HEK293 (cell line): ENCODE data around the gene POLR3GL.
A peak's percentile ranks its signal among the peaks of the same experiment; 100 is the strongest.

Experiments used
- BCL6B ChIP-seq: fragments of 450-650 bp; formaldehyde crosslinking; IDR thresholded peaks from 2 replicates; pipeline ENCODE4 v1.5.1; 2017; ENCODE audit warnings: missing biosample characterization, missing genetic modification characterization
- TF ChIP-seq, protein P1 (sequence below): fragments of 450-650 bp; formaldehyde crosslinking; IDR thresholded peaks from 2 replicates; pipeline ENCODE4 v1.5.1; 2016; ENCODE audit warnings: missing biosample characterization, missing genetic modification characterization

DNA sequence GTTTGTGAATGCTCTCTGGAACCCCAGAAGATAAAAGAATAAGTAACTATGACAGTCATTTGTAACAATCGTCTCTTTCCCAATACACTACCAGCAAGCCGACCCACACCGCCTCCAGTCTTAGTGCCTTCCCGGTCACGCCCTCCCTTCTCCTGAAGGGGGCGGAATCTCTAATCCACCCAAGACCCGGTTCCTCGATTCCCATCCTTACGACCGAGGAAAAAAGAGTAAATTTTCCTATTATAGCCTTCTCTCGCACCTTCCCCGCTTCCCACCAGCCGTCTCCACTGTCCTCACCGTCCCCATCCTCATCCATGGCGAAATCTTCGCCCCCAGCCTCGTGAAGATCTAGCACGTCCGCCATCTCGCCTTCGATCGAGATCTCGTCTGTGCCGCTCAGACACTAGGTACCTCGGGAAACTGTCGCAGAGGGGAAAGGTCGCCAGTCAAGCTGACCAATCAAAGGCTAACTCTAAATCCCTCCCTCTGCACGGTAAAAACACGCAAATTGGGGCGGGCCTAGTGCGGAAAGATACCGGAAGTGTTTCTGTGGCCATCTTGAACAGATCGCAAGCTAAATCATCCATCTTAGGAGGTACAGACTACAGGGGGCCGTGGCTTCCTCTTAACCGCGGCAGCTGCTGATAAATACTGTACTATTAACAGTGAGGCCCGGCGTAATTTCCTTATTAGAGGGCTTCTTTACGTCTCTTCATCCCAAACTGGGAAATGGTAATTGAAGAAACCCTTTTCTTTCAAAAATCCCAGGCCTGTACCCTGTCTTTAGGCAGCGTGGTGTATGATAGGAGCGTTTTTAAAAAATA lies 37.2 kb upstream of the POLR3GL start, which contains the start of gene RBM8A:
- no peak for TF ChIP-seq BCL6B (tag by site-specific recombination)
- TF ChIP-seq, protein P1, sequence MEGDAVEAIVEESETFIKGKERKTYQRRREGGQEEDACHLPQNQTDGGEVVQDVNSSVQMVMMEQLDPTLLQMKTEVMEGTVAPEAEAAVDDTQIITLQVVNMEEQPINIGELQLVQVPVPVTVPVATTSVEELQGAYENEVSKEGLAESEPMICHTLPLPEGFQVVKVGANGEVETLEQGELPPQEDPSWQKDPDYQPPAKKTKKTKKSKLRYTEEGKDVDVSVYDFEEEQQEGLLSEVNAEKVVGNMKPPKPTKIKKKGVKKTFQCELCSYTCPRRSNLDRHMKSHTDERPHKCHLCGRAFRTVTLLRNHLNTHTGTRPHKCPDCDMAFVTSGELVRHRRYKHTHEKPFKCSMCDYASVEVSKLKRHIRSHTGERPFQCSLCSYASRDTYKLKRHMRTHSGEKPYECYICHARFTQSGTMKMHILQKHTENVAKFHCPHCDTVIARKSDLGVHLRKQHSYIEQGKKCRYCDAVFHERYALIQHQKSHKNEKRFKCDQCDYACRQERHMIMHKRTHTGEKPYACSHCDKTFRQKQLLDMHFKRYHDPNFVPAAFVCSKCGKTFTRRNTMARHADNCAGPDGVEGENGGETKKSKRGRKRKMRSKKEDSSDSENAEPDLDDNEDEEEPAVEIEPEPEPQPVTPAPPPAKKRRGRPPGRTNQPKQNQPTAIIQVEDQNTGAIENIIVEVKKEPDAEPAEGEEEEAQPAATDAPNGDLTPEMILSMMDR (tag by site-specific recombination), result peak; percentile 98
